HG03442 (cell line): ENCODE results near the gene HMCN1.
A peak's percentile ranks its signal among the peaks of the same experiment; 100 is the strongest.
"Not testable (repeated sequence)": the region's sequence is repeated elsewhere in the genome, so short reads cannot be mapped to it uniquely, and the experiment has no call there.

ENCODE experiments used
- ATAC-seq: cut with Tn5 transposase; IDR thresholded peaks from one replicate; pipeline ENCODE4 v1.9.1; 2021; ENCODE audit warnings: mild to moderate bottlenecking, moderate library complexity; ENCODE audit not compliant: unreplicated experiment

HMCN1 gene

DNA sequence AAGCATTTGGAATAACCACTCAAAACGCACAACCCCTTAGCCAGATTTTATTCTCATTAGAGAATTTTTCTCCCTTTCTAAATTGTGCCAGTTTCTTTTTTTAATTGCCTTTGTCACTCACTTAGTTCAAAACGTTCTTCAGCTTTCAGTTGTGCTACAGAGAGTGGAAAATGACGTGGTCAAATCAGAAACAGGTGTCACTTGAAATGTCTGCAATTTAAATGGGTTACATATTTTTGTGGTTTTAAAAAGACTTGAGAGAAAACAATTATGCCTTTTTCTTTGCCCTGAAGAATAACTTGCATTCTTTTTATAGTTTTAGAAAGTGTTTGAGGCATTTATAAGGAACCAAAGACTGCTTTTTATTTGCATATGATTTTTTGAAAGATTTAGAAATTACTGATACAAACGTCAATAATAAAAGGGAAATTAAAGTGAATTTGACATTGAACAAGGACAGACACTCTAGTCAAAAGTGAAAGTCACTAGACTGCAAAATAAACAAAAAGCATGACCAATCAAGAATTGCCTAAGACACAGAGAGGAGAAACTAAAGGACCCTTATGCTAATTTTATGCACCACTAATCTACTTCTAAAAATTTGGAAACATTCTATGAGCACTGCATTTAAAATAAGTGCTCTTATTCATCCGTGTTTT lies 449.9 kb downstream of the HMCN1 start:
- ATAC-seq = peak; percentile 33

DNA sequence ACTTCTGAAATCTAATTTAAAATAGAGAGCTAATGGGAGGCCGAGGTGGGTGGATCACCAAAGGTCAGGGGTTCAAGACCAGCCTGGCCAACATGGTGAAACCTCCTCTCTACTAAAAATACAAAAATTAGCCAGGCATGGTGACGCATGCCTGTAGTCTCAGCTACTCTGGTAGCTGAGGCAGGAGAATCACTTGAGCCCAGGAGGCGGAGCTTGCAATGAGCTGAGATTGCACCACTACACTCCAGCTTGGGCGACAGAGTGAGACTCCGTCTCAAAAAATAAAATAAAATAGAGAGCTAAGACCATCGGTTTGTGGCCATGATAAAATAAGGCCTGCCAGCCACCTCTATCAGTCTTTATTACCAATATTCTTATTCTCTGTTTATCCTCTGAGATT lies 452.1 kb downstream of the HMCN1 start:
- ATAC-seq = not testable (repeated sequence)

DNA sequence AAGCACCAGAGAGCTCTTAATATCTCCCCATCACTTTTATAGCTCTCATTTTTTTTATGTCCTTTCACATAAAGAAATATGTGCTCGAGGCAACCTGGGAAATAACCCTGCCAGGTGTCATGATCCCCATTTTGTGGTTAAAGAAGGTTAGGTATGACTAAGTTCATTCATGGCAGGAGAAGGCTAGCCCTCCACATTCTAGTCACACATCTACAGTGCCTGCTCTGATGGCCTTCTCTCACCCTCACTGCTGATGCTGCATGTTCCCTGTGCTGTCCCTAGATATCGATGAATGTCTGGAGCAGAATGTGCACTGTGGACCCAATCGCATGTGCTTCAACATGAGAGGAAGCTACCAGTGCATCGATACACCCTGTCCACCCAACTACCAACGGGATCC lies 453.4 kb downstream of the HMCN1 start:
- peak; percentile 60 for ATAC-seq

DNA sequence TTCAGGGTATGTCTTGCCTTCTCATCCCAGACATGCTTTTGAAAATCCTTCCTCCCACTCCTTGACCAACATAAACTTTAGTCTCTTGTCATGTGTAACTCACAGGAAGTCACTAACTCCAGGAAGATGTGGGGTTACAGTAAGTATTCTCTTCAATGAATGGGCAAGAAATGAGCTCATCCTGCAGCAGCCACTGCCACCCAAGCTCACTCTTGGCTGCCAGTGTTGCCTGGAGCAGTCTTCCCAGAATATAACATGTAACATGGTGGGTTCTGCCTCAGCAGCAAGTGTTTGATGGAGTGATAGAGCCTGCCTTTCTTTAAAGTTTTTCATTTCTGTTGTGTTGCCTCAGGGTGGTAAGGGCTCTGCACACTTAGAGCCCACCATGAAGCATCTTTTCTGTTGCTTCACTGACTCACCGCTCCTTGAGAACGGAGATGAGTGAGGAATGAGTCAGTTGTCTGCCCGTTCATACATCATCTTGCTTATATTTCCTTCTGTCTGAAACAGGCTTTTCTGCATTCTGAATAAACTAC lies 453.9 kb downstream of the HMCN1 start:
- peak; percentile 34 for ATAC-seq

DNA sequence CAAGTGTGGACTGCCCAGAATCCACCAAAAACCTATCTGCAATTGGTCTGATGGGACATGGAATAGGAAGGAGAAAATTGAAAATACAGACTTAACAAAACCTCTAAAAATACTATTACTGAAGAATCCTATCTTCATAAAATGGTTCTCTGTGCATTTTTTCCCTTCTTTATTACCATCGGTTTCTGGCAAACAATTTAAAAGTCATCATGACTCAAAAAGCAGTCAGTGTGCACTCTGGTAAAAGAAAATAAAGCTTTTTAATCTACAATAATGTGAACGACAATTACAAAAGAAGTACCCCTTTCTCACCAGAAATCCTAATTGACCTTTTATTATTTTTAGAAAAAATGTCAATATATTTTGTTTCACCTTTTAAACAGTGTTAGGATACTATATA lies 454.5 kb downstream of the HMCN1 start:
- ATAC-seq = no peak

DNA sequence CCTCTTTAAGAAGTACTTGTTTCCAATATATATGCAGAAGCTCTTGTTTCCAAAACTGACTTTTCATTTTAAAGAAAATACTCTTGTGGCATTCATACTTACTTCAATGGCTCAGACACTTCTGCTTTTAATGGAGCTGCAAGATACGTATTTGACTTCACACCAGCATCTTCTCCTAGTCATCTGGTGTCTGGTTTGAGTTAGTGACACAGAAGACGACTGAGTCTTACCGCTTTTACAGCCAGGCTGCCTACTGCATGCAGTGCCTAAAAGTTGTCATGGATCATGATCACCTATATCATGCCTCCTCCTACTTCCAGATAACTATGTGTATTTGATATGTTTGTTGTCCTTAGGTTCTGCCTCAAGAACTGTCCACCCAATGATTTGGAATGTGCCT lies 455.0 kb downstream of the HMCN1 start:
- ATAC-seq = no peak

DNA sequence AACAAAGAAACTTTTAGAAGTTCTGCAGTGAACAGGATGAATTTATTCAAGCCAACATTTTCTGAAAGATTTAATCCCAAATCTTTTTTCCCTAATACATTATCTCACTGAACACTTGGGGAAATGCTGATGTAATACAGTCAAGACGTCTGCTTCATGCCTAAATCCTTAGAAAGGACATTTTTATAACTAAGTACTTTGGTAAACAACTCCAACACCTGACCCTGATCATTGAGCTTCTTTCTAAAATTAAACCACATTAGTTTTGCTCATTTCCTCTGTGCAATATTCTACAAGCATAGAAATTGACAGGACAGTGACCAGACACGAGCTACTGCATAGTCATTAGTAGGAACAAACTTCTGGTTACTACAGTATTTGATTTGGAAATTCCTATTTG lies 457.3 kb downstream of the HMCN1 start:
- no peak for ATAC-seq

DNA sequence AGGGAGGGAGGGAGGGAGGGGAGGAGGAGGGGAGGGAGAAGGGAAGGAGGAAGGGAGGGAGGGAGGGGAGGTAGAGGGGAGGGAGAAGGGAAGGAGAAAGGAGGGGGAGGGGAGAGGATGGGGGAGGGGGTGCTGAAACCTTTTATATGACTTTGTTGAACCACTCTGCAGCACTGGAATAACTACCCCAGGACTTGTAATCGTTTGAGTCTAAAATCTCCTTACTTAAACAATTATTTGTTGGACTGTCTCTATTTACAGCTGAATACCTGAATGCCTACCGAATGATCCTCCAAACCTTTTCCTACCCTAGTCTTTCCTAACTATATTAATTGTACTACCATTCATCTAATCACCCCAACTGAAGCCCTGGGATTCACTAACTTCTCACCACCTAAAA lies 459.0 kb downstream of the HMCN1 start:
- no peak for ATAC-seq

DNA sequence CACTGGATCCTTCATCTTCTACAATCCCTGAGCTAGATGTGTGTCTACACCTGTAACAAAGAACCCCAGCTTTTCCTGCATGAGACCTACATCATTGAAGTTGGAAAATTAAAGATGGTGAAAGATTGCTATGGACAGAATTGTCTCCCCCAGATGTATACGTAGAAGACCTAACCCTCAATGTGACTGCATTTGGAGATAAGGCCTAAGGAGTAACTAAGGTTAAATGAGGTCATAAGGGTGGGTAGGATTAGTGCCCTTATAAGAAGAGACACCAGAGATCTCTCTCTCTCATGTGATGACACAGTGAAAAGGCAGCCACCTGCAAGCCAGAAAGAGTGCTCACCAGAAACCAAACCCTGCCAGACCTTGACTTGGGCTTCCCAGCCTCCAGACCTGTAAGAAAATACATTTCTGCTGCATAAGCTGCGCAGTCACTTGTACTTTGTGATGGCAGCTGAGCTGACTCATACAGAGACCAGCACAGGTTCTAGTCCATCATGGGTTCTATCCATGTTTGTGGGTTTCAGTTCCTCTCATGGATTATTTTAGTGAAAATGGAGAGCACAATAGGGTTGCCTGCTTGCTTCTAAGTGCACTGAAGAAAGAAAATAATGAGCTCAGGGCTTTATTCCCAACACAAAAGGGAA lies 460.0 kb downstream of the HMCN1 start:
- ATAC-seq = peak; percentile 97

DNA sequence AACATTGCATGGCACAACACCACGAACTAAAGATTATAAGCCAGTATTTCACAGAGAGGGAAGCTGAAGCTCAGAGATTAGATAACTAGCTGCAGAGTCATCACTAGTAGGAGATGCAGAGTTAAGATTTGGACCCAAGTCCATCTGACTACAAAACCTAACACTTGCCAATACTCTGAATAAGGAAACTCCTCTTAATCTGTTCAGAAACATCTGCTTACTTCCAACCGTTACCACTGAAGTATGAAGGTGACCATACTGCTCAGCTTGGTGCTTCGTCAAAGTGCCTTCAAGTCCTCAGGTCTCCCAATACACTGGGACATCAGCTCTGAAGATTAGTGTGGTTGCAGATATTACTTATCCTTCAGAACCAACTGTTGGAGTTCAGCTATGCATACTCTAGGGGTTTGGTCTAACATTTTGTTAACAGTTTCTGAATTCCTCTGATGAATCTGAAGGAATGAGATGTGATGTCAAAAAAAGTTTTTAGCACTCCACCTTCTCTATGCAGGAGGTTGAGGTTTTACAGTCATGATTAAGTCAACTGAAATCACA lies 461.3 kb downstream of the HMCN1 start:
- no peak for ATAC-seq

DNA sequence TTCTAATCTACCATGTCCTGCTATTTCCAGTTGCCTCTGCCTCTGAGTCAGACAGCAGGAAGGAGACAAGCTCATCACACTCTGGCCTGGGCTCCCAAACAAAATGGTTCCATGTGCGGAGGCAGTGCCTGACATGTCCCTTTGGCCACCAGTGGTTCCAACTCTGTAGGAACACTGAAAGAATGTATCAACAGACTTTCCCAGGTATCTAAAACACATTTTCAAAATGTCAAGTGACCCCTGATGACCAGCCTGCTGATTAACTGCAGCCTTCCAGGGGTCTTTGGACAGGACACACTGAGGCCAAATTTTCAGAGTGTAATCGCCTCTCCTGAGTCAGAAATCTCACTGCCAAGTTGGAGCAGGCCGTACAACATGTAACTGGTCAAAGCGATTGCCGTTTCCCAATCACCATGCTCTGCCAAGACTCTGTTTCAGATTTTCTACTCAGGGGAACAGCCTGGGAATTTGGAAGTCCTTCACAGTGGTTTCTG lies 468.1 kb downstream of the HMCN1 start:
- ATAC-seq = no peak

DNA sequence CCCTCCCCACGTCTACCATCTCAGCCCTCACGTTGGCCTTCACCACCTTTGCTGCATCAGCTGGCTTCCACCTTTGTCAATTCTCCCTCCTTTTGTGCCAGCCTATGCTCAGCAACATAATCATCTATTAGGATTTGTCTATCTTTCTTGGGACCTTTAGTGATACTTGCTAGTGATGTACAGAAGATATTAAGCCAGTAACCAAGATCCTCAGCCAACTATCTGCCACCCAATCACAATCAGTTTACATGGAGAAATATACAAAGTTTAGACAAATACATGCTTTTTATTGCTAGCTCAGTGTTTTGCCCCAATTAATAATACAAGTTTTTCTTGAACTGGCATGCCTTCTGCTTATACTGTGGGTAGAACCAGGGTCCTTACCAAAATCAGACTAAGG lies 468.6 kb downstream of the HMCN1 start:
- no peak for ATAC-seq

DNA sequence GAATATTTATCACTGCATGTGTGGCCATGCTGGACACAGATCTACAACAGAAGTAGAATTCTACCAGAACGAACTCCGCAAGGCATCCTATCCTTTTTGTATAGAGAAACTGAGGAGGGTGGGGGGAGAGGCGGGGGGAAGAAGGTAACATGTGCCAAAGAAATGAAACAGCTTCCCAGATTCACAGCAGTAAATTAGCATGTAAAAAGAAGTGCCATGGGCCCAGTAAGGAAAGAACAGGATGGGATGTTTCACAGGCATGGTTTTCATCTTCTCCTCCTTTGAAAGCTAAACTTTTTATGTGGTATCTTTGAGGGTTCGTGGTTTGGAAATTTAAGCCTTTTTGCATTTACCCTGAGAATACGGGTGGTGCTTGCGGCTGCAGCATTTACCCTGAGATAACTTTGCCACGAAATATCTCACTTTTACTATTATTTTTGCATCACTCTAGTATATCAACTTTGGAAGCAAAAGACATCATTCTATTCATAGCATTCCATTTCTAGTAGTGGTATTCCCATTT lies 471.9 kb downstream of the HMCN1 start:
- no peak for ATAC-seq

DNA sequence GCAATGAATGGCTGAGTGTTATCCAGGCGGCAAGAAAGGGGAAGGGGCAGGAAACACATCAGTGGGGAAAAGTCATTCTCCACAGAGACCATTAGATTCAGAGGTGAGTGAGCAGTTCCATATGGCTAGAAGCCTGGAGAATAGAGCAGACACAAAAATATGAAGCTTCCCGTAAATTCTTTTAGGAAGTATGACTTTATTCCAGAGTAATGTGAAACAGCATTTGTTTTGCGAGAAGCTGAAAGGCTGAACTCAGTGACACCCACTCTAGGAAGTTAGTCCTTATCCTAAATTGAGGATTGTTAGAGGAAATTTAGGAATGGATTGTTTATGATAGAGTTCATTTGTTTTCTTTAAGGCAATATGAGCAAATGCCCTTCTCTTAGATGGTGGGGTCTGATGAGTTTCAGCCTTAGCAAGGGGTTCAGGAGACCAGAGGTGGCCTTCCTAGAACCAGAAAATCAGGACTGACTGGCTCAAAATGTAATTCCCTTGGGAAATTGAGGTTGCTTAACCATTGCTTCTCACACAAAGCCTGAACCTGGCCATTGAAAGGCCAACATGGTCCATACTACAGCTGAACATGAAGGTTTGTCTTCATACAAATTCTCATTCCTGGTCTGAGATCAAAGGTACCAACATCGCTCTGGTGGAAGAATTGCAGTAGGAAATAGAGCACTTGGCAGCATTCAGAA lies 473.3 kb downstream of the HMCN1 start:
- no peak for ATAC-seq

DNA sequence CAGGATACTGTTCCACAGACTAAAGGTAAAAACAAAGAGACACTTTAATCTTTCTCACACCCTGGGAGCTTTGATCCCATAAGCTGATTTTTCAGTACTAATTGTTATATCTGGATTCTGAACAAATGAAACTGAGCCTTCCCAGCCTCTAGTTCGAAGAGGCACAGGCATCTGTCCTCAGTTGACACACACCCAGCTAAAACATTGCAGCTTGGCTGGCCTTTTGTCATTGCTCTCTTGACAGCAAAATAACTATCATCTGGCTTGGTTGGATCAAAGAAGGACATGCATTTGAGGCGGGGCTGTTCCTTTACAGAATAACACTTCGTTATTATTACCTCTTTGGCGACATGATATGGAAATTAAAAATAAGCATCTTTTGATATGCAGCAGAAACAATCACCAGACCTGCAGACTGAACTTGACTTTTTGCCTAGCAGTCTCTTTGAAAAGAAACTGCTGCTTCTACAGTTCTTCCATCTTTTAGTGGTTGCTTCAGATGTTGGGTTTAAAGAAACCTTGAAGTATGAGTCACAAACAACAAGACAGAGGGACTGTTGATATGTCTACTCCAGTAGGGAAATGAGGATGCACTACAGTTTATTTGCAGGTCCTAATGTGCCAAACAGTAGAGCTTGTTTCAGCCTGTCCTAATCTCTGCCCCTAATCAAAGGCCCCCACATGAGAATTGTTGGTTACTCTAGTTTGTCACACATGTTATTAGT lies 474.4 kb downstream of the HMCN1 start:
- ATAC-seq = no peak

DNA sequence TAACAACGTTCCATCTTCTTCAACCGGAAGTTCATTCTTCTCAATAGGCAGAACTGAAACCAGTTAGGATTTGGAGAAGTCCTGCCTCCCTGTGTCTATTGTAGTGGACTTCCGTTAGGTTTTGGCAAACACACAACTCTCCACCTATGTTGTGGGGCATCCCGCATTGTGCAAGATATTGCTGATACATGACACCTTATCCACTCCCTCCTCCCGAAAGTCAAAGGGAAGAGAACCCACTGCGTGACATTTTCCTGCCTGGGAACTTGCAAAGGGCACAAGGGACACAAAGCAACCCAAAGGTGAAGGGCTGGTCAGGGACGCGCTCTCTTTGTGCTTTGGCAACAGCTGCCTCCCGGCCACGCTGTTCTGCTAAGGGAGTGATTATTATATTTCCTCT lies 476.1 kb downstream of the HMCN1 start:
- no peak for ATAC-seq

DNA sequence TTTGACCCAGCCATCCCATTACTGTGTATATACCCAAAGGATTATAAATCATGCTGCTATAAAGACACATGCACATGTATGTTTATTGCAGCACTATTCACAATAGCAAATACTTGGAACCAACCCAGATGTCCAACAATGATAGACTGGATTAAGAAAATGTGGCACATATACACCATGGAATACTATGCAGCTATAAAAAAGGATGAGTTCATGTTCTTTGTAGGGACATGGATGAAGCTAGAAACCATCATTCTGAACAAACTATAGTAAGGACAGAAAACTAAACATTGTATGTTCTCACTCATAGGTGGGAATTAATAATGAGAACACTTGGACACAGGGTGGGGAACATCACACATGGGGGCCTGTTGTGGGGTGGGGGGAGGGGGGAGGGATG lies 477.4 kb downstream of the HMCN1 start:
- ATAC-seq = not testable (repeated sequence)

DNA sequence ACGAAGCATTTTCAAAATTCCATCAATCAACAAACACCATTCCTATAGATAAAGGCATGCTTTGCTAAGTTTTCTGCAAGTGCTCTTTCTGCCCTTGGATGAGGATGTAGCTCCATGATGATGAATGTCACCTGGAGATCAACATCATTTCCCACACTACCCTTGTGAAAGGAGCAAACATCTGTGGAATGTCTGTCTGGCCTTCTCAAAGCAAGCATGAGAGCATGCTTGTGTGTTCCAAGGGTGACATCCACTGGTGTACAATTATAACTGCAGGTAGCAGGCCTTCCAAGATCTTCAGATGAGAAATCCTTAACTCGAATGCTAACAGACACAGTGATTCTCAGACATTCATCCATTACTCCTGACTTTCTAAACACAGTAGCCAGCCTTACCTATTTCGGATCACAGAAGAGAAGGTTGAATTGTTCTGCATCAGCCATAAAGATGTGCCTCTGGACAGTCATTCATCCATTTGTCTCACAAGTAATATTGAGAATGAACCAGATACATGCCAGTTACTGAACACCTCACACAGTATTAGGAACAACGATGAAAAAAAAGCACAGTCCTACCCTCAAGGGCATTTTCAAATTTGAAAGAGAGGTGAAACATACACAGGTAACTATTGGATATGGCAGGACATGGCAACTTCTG lies 478.5 kb downstream of the HMCN1 start:
- ATAC-seq = peak; percentile 96

DNA sequence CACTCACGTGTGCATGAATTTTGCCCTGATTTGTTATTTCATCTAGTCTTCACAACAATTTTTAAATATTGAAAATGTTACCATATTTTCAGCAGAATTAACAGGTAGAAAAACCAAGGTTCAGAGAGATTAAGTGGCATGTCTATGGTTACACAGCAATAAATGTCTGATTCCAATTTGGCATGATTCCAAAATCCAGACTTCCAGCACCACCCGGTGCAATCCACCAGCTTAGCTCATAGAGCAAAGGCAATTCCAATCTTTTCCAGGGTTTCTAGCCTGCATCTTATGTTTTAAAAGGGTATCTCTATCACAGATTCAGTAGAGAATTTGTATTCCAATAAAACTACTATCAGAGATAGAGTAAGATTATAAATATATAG lies 479.0 kb downstream of the HMCN1 start:
- no peak for ATAC-seq

DNA sequence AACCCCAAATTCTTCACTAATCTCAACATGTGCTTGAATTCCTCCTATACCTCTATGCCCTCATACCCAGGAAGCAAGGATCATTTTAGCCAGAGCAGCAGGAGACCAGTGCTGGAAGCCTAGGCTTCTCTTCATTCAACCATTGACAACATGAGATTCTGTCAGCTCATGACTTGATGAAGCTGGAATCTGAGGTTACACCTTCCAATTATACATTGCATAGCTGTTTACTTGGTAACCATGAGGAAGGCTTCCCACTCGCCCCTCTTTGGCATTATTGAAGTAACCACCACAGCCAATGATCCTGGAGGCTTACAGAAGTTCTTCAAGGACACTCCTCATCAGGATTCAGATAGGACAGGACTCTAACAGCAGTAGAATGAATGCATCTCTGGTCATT lies 480.6 kb downstream of the HMCN1 start:
- ATAC-seq = no peak
